GM21723 (cell line): ENCODE results near the gene DMXL1.
"Not testable (repeated sequence)": the region's sequence is repeated elsewhere in the genome, so short reads cannot be mapped to it uniquely, and the experiment has no call there.

Experiments
- ATAC-seq: cut with Tn5 transposase; IDR thresholded peaks from one replicate; pipeline ENCODE4 v1.9.1; 2021; ENCODE audit warnings: mild to moderate bottlenecking, moderate library complexity; ENCODE audit not compliant: unreplicated experiment

The DMXL1 gene

GRCh38 chr5:119117237-119117636 is 46.4 kb downstream of the DMXL1 start:
- no peak for ATAC-seq

- no peak for ATAC-seq
Measured at GRCh38 chr5:119118000-119118399, 47.1 kb downstream of the DMXL1 start.

GRCh38 chr5:119120893-119121292 is 50.0 kb downstream of the DMXL1 start:
- ATAC-seq = no peak

DNA sequence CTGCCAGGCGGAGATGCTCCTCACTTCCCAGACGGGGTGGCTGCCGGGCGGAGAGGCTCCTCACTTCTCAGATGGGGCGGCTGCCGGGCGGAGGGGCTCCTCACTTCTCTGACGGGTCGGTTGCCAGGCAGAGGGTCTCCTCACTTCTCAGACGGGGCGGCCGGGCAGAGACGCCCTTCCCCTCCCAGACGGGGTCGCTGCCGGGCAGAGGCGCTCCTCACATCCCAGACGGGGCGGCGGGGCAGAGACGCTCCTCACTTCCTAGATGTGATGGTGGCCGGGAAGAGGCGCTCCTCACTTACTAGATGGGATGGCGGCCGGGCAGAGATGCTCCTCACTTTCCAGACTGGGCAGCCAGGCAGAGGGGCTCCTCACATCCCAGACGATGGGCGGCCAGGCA is 51.6 kb downstream of the DMXL1 start:
- not testable (repeated sequence) for ATAC-seq

DNA sequence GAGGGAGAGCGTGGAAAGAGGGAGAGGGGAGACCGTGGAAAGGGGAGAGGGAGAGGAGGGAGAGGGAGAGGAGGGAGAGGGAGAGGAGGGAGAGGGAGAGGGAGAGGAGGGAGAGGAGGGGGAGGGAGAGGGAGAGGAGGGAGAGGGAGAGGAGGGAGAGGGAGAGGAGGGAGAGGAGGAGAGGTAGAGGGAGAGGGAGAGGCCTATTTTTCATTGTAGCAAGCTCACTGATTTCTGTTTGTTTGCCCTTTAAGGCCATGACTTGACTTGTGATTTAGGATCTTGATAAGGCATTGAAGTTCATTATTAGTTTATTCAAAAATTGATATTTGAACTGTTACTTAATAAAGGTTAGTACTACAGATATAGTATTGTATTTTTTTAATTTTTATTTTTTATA is 52.4 kb downstream of the DMXL1 start:
- no peak for ATAC-seq

GRCh38 chr5:119129770-119130169 is 58.9 kb downstream of the DMXL1 start:
- no peak for ATAC-seq

- ATAC-seq = no peak
Measured at GRCh38 chr5:119131530-119132304, 60.8 kb downstream of the DMXL1 start.

DNA sequence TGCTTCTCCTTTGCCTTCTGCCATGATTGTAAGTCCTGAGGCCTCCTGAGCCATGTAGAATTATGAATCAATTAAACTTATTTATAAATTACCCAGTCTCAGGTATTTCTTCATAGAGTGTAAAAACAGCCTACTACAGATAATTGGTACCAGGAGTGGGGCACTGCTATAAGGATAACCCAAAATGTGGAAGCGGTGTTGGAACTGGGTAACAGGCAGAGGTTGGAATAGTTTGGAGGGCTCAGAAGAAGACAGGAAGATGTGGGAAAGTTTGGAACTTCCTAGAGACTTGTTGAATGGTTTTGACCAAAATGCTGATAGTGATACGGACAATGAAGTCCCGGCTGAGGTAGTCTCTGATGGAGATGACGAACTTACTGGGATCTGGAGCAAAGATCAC is 64.9 kb downstream of the DMXL1 start:
- not testable (repeated sequence) for ATAC-seq

GRCh38 chr5:119136666-119137318 is 65.9 kb downstream of the DMXL1 start:
- ATAC-seq = no peak

- ATAC-seq = no peak
Measured at GRCh38 chr5:119153629-119154028, 82.7 kb downstream of the DMXL1 start.

DNA sequence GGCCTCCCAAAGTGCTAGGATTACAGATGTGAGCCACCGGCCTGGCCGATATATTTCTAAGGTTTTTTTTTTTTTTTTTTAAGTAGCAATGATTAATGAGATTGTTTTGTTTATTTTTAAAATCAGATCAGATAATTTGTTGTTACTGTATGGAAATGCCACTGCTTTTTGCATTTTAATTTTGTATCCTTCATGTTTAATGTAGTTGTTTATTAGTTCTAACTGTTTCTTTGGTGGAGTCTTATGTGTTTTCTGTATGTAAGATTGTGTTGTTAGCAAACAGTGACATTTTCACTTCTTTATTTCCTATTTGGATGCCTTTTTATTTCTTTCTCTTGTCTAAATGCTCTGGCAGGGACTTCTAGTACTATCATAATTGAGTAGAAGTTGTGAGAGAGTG is 87.3 kb downstream of the DMXL1 start:
- ATAC-seq = no peak

GRCh38 chr5:119161430-119161829 is 90.5 kb downstream of the DMXL1 start:
- no peak for ATAC-seq

GRCh38 chr5:119166026-119166425 is 95.1 kb downstream of the DMXL1 start:
- ATAC-seq = no peak

GRCh38 chr5:119168401-119168800 is 97.5 kb downstream of the DMXL1 start:
- ATAC-seq = no peak

DNA sequence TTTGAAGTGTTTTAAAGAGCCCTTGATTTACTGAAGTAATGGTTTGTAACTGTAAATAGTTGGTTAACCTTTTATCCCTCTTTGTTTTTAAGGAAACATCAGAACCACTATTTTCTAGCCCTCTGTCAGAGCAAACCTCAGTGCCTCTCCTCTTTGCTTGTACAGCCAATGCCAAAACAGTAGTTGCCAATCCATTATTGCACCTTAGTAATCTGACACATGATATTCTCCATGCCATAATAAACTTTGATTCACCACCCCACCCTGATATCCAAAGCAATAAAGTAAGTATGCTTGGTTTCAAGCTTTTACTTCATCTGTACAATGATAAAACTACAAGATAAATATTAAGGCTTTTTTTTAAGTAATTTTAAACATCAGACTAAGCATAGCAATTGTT is 100.8 kb downstream of the DMXL1 start:
- no peak for ATAC-seq

DNA sequence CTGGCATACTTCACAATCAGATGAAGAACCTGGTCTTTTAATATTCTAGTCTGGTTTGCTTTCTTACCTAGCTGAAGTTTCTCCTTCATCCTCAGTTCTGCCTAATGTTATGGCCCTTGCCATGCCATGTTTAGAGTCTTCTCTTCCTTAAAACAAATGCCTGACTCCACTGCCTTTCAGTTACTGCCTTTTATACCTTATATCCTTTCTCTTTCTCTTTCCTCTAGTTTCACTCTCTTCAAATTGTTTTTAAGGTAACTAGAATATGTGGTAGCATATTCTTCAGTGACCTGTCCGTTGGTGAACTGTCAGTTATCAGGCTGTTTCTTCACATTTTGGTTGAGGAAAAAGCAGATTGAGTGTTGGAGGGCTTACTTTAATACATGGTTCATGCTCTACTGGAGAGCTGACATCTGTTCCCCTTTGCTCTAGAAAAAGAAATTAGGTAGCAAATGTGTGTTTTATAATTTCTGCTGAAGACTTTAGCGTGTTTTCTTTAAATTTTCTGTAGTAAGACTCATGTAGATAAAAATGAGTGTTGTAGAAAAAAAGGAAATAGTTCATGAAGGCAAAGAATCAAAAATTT is 103.8 kb downstream of the DMXL1 start:
- no peak for ATAC-seq

DNA sequence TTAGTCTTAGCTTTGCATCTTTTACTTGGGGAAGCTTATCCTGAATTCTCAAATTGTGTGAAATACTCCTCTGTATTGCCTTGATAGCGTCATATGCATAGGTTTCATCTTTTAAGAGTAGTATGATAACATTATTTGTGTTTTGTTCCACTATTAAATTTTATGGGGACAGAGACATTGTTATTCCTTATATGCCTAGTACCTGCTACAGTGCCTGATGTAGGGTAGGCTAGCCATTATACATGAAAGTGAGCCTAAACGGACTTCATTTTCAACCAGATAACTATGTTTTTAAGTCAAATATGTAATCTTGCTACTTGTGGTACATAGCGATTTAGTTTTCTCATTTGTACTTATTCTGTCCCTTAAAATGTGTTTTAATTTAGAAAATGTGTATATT is 105.9 kb downstream of the DMXL1 start:
- no peak for ATAC-seq

GRCh38 chr5:119177226-119177625 is 106.3 kb downstream of the DMXL1 start:
- no peak for ATAC-seq

GRCh38 chr5:119178435-119178834 is 107.5 kb downstream of the DMXL1 start:
- no peak for ATAC-seq

GRCh38 chr5:119179857-119180641 is 109.2 kb downstream of the DMXL1 start:
- no peak for ATAC-seq

- ATAC-seq = not testable (repeated sequence)
Measured at GRCh38 chr5:119185512-119185911, 114.6 kb downstream of the DMXL1 start.
